ENCODE results near the gene ZBTB6.
"Not testable (repeated sequence)": the region's sequence is repeated elsewhere in the genome, so short reads cannot be mapped to it uniquely, and the experiment has no call there.

ZBTB6 gene

GRCh38 chr9:122923947-122924346 lies 10.8 kb upstream of the ZBTB6 start:
- no peak for DNase-seq

GRCh38 chr9:122922713-122923112 lies 9.6 kb upstream of the ZBTB6 start:
- DNase-seq = no peak

- no peak for DNase-seq
Observed at GRCh38 chr9:122918310-122918709, 5.2 kb upstream of the ZBTB6 start.

GRCh38 chr9:122912671-122912963 lies 506 bp downstream of the ZBTB6 start:
- DNase-seq = no peak

GRCh38 chr9:122906122-122906521 lies 7.0 kb downstream of the ZBTB6 start:
- DNase-seq = not testable (repeated sequence)

GRCh38 chr9:122904823-122905710 lies 8.1 kb downstream of the ZBTB6 start, which contains the start of gene RC3H2:
RC3H2 (minus strand) TSS chr9:122905359; CDS start chr9:122897509, 7,850 bp downstream.
- DNase-seq = peak; percentile 99

- DNase-seq = no peak
Observed at GRCh38 chr9:122904466-122904822, 8.7 kb downstream of the ZBTB6 start.

GRCh38 chr9:122900791-122901190 lies 12.3 kb downstream of the ZBTB6 start:
- DNase-seq = no peak

GRCh38 chr9:122897969-122898368 lies 15.2 kb downstream of the ZBTB6 start:
- no peak for DNase-seq

- DNase-seq = no peak
Observed at GRCh38 chr9:122888480-122888879, 24.6 kb downstream of the ZBTB6 start.

- no peak for DNase-seq
Observed at GRCh38 chr9:122883125-122883524, 30.0 kb downstream of the ZBTB6 start.

- DNase-seq = no peak
Observed at GRCh38 chr9:122879443-122879842, 33.7 kb downstream of the ZBTB6 start.

- no peak for DNase-seq
Observed at GRCh38 chr9:122875523-122875922, 37.6 kb downstream of the ZBTB6 start.

- DNase-seq = not testable (repeated sequence)
Observed at GRCh38 chr9:122867276-122867675, 45.8 kb downstream of the ZBTB6 start.

GRCh38 chr9:122866079-122866478 lies 47.0 kb downstream of the ZBTB6 start:
- DNase-seq = no peak

GRCh38 chr9:122865300-122865699 lies 47.8 kb downstream of the ZBTB6 start:
- DNase-seq = no peak

- DNase-seq = no peak
Observed at GRCh38 chr9:122863407-122863806, 49.7 kb downstream of the ZBTB6 start.

- no peak for DNase-seq
Observed at GRCh38 chr9:122860319-122861142, 52.6 kb downstream of the ZBTB6 start.
